Mesodermal cell (in vitro differentiated cells): ENCODE data around the gene MAP2K5.

ENCODE experiments used
- H3K27ac ChIP-seq: 2 replicates; pipeline ENCODE4 v1.7.0; 2013; ENCODE audit warnings: mild to moderate bottlenecking, low read depth, low read length, moderate library complexity; ENCODE audit not compliant: severe bottlenecking
- H3K36me3 ChIP-seq: 2 replicates; pipeline ENCODE4 v1.7.1; 2013; ENCODE audit warnings: mild to moderate bottlenecking, low read length, moderate library complexity; ENCODE audit not compliant: control insufficient read depth, insufficient read depth
- H3K4me1 ChIP-seq: one replicate; pipeline ENCODE4 v1.7.1; 2013; ENCODE audit warnings: mild to moderate bottlenecking, low read length; ENCODE audit not compliant: insufficient read depth, control insufficient read depth, poor library complexity, severe bottlenecking
- H3K4me3 ChIP-seq: 2 replicates; pipeline ENCODE4 v1.7.0; 2013; ENCODE audit warnings: low read length, control low read depth, mild to moderate bottlenecking; ENCODE audit not compliant: insufficient read depth, poor library complexity, severe bottlenecking; ENCODE audit errors: extremely low read depth
- H3K9me3 ChIP-seq: 2 replicates; pipeline ENCODE4 v1.7.1; 2013; ENCODE audit warnings: mild to moderate bottlenecking, low read length, moderate library complexity; ENCODE audit not compliant: control insufficient read depth
- WGBS, 2 experiments: methylation state at CpG; one replicate each; pipeline ENCODE4 v1.1.5; 2013; ENCODE audit warnings: missing lambda C conversion rate in 2 of 2; ENCODE audit not compliant: insufficient coverage in 2 of 2; 5-methylcytosine and 5-hydroxymethylcytosine counted together

MAP2K5 gene

DNA sequence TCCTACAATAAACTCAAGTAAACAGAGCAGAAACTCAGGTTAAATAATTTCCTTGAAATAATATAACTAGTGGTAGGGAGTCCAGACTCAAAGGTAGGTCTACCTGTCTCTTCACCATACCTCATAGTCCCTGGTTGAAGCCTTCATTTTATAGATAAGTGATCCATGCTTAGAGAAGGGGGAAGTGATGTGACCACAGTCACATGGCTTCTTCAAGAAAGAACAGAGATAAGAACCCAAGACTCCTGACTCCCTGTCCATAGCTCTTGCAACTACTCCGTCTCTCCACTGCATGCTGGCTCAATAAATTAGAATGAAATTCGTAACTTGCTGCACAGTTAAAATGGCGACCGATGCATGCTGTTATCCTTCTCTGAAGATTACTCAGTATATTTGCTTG, 32.6 kb upstream of the MAP2K5 start:
- 97 to 100% methylated on average over 4 of the region's 4 CpGs for WGBS, 2 experiments
- H3K36me3 ChIP-seq = peaks cover 4% of the 10 kb centered on the region
- H3K9me3 ChIP-seq = no peaks in the 10 kb centered on the region
- H3K4me3 ChIP-seq = no peak overlapping the region
- H3K27ac ChIP-seq = no peak overlapping the region
- peaks cover 5% of the 10 kb centered on the region for H3K4me1 ChIP-seq

- peaks cover 5% of the 10 kb centered on the region for H3K4me1 ChIP-seq
- no peak overlapping the region for H3K27ac ChIP-seq
- H3K9me3 ChIP-seq = no peaks in the 10 kb centered on the region
- peaks cover 4% of the 10 kb centered on the region for H3K36me3 ChIP-seq
- H3K4me3 ChIP-seq = no peak overlapping the region
- 93% methylated on average over 6 of the region's 7 CpGs; no CpG with 5 or more reads in 1 of the 2 experiments for WGBS, 2 experiments
Measured at GRCh38 chr15:67510597-67511190, 31.8 kb upstream of the MAP2K5 start.

GRCh38 chr15:67511606-67512005, 30.9 kb upstream of the MAP2K5 start:
- Histone ChIP-seq H3K4me3 (no peak overlapping the region), H3K4me1 (peaks cover 5% of the 10 kb centered on the region), H3K36me3 (peaks cover 4% of the 10 kb centered on the region), H3K27ac (no peak overlapping the region), H3K9me3 (no peaks in the 10 kb centered on the region)
- WGBS, 2 experiments = no CpG with 5 or more reads among the region's 3 CpGs

- Histone ChIP-seq H3K4me1 (peaks cover 5% of the 10 kb centered on the region), H3K36me3 (peaks cover 4% of the 10 kb centered on the region), H3K9me3 (no peaks in the 10 kb centered on the region), H3K27ac (no peak overlapping the region), H3K4me3 (no peak overlapping the region)
- WGBS, 2 experiments = no CpG with 5 or more reads among the region's 3 CpGs
Measured at GRCh38 chr15:67512140-67512539, 30.4 kb upstream of the MAP2K5 start.

DNA sequence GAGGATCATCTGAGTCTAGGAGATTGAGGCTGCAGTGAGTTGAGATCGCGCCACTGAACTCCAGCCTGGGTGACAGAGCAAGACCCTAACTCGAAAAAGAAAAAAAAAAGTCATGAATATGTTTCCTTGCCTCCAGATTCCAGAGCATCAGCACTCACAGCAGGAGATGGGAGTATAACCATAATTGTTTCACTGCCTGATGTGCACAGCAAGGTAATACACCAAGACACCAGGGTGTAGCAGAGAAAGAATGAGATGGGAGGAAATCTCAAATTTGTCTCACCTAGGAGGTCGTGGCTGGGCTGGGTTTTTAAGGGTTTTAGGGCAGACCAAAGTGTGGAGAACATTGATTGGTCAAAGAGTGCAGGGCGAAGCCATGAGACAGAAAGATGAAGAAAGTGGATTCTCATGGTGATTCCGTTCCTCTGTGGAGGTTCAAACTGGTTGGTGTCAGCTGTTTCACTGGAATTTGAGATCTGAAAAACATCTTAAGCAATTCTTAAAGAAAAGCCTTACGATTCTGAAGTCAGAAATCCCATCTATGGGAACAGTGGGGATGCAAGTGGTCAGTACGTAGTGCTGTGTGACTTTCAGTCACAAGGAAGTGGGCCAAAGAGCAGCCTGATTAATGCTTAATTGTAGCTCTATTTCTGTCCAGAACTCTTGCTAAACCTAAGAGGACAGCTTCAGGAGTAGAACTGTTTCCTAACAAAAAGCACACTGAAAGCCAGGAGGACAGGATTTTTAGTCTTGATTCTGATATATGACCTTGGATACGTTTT, 29.4 kb upstream of the MAP2K5 start:
- Histone ChIP-seq H3K4me3 (no peak overlapping the region), H3K4me1 (peaks cover 5% of the 10 kb centered on the region), H3K9me3 (no peaks in the 10 kb centered on the region), H3K27ac (no peak overlapping the region), H3K36me3 (peaks cover 4% of the 10 kb centered on the region)
- 82 to 83% methylated on average over 6 to 8 of the region's 9 CpGs for WGBS, 2 experiments

GRCh38 chr15:67515090-67515489, 27.4 kb upstream of the MAP2K5 start:
- no peak overlapping the region for H3K27ac ChIP-seq
- no peak overlapping the region for H3K4me3 ChIP-seq
- peaks cover 5% of the 10 kb centered on the region for H3K4me1 ChIP-seq
- H3K36me3 ChIP-seq = peaks cover 4% of the 10 kb centered on the region
- 100% methylated on average over 1 to 3 of the region's 3 CpGs for WGBS, 2 experiments
- H3K9me3 ChIP-seq = no peaks in the 10 kb centered on the region

DNA sequence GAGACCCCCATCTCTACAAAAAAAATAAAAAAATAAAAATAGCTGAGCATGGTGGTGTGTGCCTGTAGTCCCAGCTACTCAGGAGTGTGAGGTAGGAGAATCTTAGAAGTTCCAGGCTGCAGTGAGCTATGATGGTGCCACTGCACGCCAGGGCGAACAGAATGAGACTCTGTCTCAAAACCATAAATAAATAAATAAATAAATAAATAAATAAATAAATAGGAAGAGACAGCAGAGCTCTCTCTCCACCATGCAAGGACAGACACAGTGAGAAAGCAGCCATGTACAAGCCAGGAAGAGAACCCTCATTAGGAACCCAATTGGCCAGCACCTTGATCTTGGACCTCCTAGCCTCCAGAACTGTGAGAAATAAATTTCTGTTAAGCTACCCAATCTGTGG, 26.9 kb upstream of the MAP2K5 start:
- Histone ChIP-seq H3K9me3 (no peaks in the 10 kb centered on the region), H3K27ac (no peak overlapping the region), H3K36me3 (peaks cover 4% of the 10 kb centered on the region), H3K4me3 (no peak overlapping the region), H3K4me1 (peaks cover 5% of the 10 kb centered on the region)
- WGBS, 2 experiments = no CpG with 5 or more reads among the region's 2 CpGs

GRCh38 chr15:67520321-67521028, 22.0 kb upstream of the MAP2K5 start:
- peak overlapping the region; percentile 91 for H3K27ac ChIP-seq
- H3K9me3 ChIP-seq = no peaks in the 10 kb centered on the region
- no peaks in the 10 kb centered on the region for H3K36me3 ChIP-seq
- peaks cover 9% of the 10 kb centered on the region for H3K4me1 ChIP-seq
- H3K4me3 ChIP-seq = peak overlapping the region; percentile 54
- 70 to 71% methylated on average over 16 to 22 of the region's 24 CpGs for WGBS, 2 experiments

DNA sequence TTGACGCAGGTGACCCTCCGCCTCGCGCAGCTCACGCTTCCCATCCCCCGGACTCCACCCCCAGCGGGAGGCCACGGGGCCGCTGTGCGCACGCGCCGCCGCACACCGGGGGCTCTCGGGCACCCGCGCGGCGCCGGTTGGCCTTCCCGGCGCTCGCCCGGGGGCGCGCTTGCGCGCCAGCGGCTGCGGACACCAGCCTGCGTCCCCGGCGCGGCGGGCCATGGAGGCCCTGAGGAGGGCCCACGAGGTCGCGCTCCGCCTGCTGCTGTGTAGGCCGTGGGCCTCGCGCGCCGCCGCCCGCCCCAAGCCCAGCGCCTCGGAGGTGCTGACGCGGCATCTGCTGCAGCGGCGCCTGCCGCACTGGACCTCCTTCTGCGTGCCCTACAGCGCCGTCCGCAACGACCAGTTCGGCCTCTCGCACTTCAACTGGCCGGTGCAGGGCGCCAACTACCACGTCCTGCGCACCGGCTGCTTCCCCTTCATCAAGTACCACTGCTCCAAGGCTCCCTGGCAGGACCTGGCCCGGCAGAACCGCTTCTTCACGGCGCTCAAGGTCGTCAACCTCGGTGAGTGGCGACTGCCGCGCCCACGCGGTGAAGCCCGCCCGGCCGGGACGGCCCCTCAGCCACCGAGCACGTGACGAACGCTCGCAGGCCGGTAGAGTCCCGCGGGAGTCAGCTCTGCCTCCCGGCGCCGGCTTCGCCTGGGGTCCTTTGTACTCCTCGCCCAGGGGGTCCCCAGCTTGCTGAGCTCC, 21.3 kb upstream of the MAP2K5 start, which contains the start of gene C15orf61:
TSS of gene C15orf61 (plus strand) at position 103 of the 754 bp plus-strand sequence. CDS start at position 221, 118 bp downstream.
- 0 to 1% methylated on average over 59 to 82 of the region's 94 CpGs for WGBS, 2 experiments
- Histone ChIP-seq H3K9me3 (no peaks in the 10 kb centered on the region), H3K27ac (peak within 1 kb of the TSS; percentile 91), H3K4me1 (peaks cover 9% of the 10 kb centered on the region), H3K36me3 (no peaks in the 10 kb centered on the region), H3K4me3 (peak within 1 kb of the TSS; percentile 54)

DNA sequence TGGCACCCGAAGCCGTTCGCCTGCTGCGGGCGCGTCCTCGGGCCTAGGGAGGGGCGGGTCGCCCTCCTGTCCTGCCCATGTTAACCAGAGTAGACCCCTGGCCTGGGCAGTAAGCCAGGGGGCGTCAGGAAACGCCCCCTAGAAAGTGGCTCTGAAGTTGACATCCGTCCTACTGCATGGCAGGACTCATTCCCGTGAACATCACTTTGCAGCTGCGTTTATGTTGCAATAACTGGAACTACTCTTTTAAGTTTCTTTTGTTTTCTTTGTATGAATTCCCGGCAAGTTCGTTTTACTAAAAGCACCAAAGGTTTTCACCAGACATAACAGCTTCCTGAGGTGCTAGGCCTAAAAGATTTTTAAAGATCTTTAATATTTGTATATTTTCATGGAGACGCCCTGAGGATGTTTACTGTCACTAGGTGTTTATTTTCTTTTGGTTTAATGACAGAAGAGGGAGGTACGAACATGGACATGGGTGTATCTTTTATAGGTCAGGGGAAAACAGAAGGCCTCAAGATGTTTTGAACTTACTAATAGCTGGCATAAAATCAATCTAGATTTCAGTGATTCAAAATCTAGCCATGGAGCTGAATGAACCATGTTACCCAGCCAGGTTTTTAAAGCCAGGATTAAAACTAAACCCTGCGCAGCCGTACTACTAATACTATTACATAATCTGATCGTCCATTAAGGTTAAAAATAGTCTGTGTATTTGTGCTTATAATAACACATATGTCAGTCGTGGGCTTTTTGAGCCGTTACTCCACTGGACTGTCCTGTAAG, 20.5 kb upstream of the MAP2K5 start:
- peak overlapping the region; percentile 54 for H3K4me3 ChIP-seq
- no peaks in the 10 kb centered on the region for H3K9me3 ChIP-seq
- peaks cover 9% of the 10 kb centered on the region for H3K4me1 ChIP-seq
- 1 to 8% methylated on average over 9 to 13 of the region's 23 CpGs for WGBS, 2 experiments
- no peaks in the 10 kb centered on the region for H3K36me3 ChIP-seq
- H3K27ac ChIP-seq = peak overlapping the region; percentile 91
